Neutrophil (primary cell): ENCODE data around the gene NPEPL1.

Experiments
- H3K27ac ChIP-seq: fragments of 200-600 bp; sonication (generic); 2 replicates; pipeline ENCODE4 v1.5.1; 2016; ENCODE audit warnings: mild to moderate bottlenecking, moderate library complexity
- H3K27me3 ChIP-seq: fragments of 200-600 bp; sonication (generic); 2 replicates; pipeline ENCODE4 v1.6.0; 2016; ENCODE audit warnings: mild to moderate bottlenecking
- H3K36me3 ChIP-seq: fragments of 200-600 bp; sonication (generic); 2 replicates; pipeline ENCODE4 v1.5.1; 2017
- H3K4me1 ChIP-seq, 2 experiments: fragments of 200-600 bp in 1 of 2; sonication (generic) in 1 of 2; 1 replicate in 1 of 2; 2 replicates in 1 of 2; pipeline versions ENCODE4 v1.5.1 to v1.6.1; 2013 to 2016; ENCODE audit warnings: low read depth in 1 of 2, low read length in 1 of 2, mild to moderate bottlenecking in 1 of 2, moderate library complexity in 1 of 2; ENCODE audit not compliant: control insufficient read depth in 1 of 2, insufficient read depth in 1 of 2
- H3K4me3 ChIP-seq, 2 experiments: fragments of 200-600 bp in 1 of 2; sonication (generic) in 1 of 2; 1 replicate in 1 of 2; 2 replicates in 1 of 2; pipeline ENCODE4 v1.5.1; 2013 to 2016; ENCODE audit warnings: low read depth in 1 of 2, low read length in 1 of 2, mild to moderate bottlenecking in 1 of 2, moderate library complexity in 1 of 2
- H3K9me3 ChIP-seq: fragments of 200-600 bp; sonication (generic); 2 replicates; pipeline ENCODE4 v1.5.1; 2016
- TF ChIP-seq, protein P1 (sequence below): fragments of 200-600 bp; sonication (generic); IDR thresholded peaks from 2 replicates; pipeline ENCODE4 v1.5.1; 2016; ENCODE audit warnings: antibody characterized with exemption

The NPEPL1 gene

DNA sequence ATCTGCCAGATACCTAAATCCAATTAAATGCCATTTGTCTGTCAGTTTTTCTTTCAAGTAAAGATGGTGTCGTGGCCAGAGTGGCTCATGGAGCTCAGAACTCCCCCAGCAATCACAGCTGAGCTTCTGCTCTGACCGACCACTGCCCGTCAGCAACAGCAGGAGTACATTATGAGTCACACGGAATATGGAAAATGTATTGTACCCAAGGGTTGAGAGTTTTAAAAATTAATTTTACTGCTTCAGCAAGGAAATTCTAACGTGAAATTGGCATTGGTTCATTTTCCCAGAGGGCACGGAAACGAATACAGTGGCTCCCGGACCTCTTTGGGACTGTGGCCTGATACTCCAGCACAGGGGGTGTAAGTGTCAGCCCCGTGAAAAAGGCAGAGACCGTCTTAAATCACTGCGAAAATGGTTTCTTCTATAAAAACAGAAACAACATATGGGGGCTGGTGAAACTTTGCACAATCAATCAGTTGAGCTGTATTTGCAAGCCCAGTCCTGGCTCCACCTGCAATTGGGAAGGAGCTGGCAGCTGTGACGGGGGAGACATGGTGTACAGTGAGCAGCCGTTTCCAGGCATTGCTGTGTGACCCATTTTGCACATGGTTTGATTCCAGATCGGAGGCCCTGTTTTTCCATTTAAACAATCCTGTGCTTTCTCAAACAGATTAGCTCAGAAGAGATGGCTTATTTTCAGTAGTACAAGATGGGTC is 12.8 kb downstream of the NPEPL1 start:
- Histone ChIP-seq H3K4me3 (no peak overlapping the region), H3K9me3 (no peaks in the 10 kb centered on the region), H3K36me3 (peaks cover 87% of the 10 kb centered on the region), H3K4me1 (no peaks in the 10 kb centered on the region), H3K27me3 (no peaks in the 10 kb centered on the region), H3K27ac (no peak overlapping the region)
- TF ChIP-seq, protein P1, sequence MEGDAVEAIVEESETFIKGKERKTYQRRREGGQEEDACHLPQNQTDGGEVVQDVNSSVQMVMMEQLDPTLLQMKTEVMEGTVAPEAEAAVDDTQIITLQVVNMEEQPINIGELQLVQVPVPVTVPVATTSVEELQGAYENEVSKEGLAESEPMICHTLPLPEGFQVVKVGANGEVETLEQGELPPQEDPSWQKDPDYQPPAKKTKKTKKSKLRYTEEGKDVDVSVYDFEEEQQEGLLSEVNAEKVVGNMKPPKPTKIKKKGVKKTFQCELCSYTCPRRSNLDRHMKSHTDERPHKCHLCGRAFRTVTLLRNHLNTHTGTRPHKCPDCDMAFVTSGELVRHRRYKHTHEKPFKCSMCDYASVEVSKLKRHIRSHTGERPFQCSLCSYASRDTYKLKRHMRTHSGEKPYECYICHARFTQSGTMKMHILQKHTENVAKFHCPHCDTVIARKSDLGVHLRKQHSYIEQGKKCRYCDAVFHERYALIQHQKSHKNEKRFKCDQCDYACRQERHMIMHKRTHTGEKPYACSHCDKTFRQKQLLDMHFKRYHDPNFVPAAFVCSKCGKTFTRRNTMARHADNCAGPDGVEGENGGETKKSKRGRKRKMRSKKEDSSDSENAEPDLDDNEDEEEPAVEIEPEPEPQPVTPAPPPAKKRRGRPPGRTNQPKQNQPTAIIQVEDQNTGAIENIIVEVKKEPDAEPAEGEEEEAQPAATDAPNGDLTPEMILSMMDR = no peak

- H3K9me3 ChIP-seq = no peaks in the 10 kb centered on the region
- H3K27me3 ChIP-seq = no peaks in the 10 kb centered on the region
- TF ChIP-seq, protein P1 = no peak
- H3K36me3 ChIP-seq = peaks cover 84% of the 10 kb centered on the region
- no peaks in the 10 kb centered on the region for H3K4me1 ChIP-seq
- no peak overlapping the region for H3K27ac ChIP-seq
- H3K4me3 ChIP-seq = no peak overlapping the region
Measured at GRCh38 chr20:58706150-58706892, 13.7 kb downstream of the NPEPL1 start.

GRCh38 chr20:58706975-58707681 is 14.5 kb downstream of the NPEPL1 start:
- Histone ChIP-seq H3K4me3 (no peak overlapping the region), H3K36me3 (peaks cover 83% of the 10 kb centered on the region), H3K27me3 (no peaks in the 10 kb centered on the region), H3K9me3 (no peaks in the 10 kb centered on the region), H3K27ac (no peak overlapping the region), H3K4me1 (no peaks in the 10 kb centered on the region)
- TF ChIP-seq, protein P1 = no peak

GRCh38 chr20:58707770-58708169 is 15.2 kb downstream of the NPEPL1 start:
- TF ChIP-seq, protein P1 = no peak
- Histone ChIP-seq H3K4me3 (no peak overlapping the region), H3K27ac (no peak overlapping the region), H3K27me3 (no peaks in the 10 kb centered on the region), H3K36me3 (peaks cover 82% of the 10 kb centered on the region), H3K4me1 (no peaks in the 10 kb centered on the region), H3K9me3 (no peaks in the 10 kb centered on the region)

- TF ChIP-seq, protein P1 = no peak
- Histone ChIP-seq H3K4me1 (no peaks in the 10 kb centered on the region), H3K4me3 (no peak overlapping the region), H3K27me3 (no peaks in the 10 kb centered on the region), H3K27ac (no peak overlapping the region), H3K36me3 (peaks cover 81% of the 10 kb centered on the region), H3K9me3 (no peaks in the 10 kb centered on the region)
Measured at GRCh38 chr20:58708246-58708931, 15.8 kb downstream of the NPEPL1 start.
